IMR-90 (cell line): ENCODE data around the gene TNS1. TPM values are rescaled to one million over a fixed set of nuclear protein-coding genes. Genes with fewer than 3 reads are reported as not detected.

ENCODE experiments used
- ATAC-seq: fragments of 200-7000 bp; cut with Tn5 transposase; 2 replicates; pipeline ENCODE4 v1.9.1; 2020; ENCODE audit warnings: low read depth, mild to moderate bottlenecking, moderate library complexity
- BruUV-seq: library from RNA; stranded (reverse); fragments of 400-500 nt; replicated peaks from 2 replicates; lab custom pipeline; 2021; lab: Mats Ljungman, UMichigan
- CTCF ChIA-PET: fragments of 300-600 bp; formaldehyde crosslinking; extraction: SDS; loops from one replicate; lab custom pipeline; 2021; ENCODE audit warnings: antibody characterized with exemption; lab: Yijun Ruan, JAX
- POLR2A ChIA-PET: fragments of 300-600 bp; sonication (Branson Sonifier 250); formaldehyde crosslinking; loops from one replicate; lab custom pipeline; 2022; ENCODE audit warnings: antibody characterized with exemption; ENCODE audit not compliant: unreplicated experiment; lab: Charles Lee
- DNase-seq: peaks from one replicate; pipeline ENCODE4 v3.0.0; 2013
- H2AFZ ChIP-seq: replicated peaks from 2 replicates; pipeline ENCODE3; 2013; ENCODE audit warnings: low read length, mild to moderate bottlenecking; ENCODE audit not compliant: poor library complexity
- H2AK5ac ChIP-seq: 2 replicates; pipeline ENCODE4 v1.6.1; 2013; ENCODE audit warnings: low read depth, low read length, inconsistent platforms
- H2AK9ac ChIP-seq: replicated peaks from 2 replicates; pipeline ENCODE3; 2013; ENCODE audit warnings: mild to moderate bottlenecking, low read depth, low read length, moderate library complexity; ENCODE audit not compliant: poor library complexity
- H2BK120ac ChIP-seq: 2 replicates; pipeline ENCODE4 v1.6.1; 2013; ENCODE audit warnings: low read depth, low read length, inconsistent platforms
- H2BK15ac ChIP-seq: 3 replicates; pipeline ENCODE4 v1.6.1; 2013; ENCODE audit warnings: low read depth, low read length, inconsistent platforms
- H2BK20ac ChIP-seq: 2 replicates; pipeline ENCODE4 v1.6.1; 2013; ENCODE audit warnings: low read depth, mild to moderate bottlenecking, inconsistent platforms, low read length, moderate library complexity
- H2BK5ac ChIP-seq: 2 replicates; pipeline ENCODE4 v1.6.1; 2013; ENCODE audit warnings: mild to moderate bottlenecking, low read depth, low read length, inconsistent platforms; ENCODE audit not compliant: poor library complexity, severe bottlenecking
- H3K14ac ChIP-seq: replicated peaks from 2 replicates; pipeline ENCODE4 v1.6.1; 2013; ENCODE audit warnings: low read depth, low read length, inconsistent platforms
- H3K18ac ChIP-seq: 2 replicates; pipeline ENCODE4 v1.6.1; 2013; ENCODE audit warnings: low read depth, low read length, control low read depth
- H3K23ac ChIP-seq: 2 replicates; pipeline ENCODE4 v1.6.1; 2013; ENCODE audit warnings: low read depth, low read length, inconsistent platforms
- H3K27ac ChIP-seq: 2 replicates; pipeline ENCODE4 v1.5.1; 2013; ENCODE audit warnings: mild to moderate bottlenecking, control low read depth, low read length; ENCODE audit not compliant: insufficient read depth
- H3K27me3 ChIP-seq: 2 replicates; pipeline ENCODE4 v1.6.1; 2013; ENCODE audit warnings: low read length; ENCODE audit not compliant: control insufficient read depth, insufficient read depth
- H3K36me3 ChIP-seq: 2 replicates; pipeline ENCODE4 v1.6.1; 2013; ENCODE audit warnings: low read length, mixed read lengths; ENCODE audit not compliant: control insufficient read depth, insufficient read depth
- H3K4ac ChIP-seq: 2 replicates; pipeline ENCODE4 v1.6.1; 2013; ENCODE audit warnings: low read depth, low read length, inconsistent platforms
- H3K4me1 ChIP-seq: 2 replicates; pipeline ENCODE4 v1.6.1; 2013; ENCODE audit warnings: low read length, mixed read lengths; ENCODE audit not compliant: control insufficient read depth, insufficient read depth
- H3K4me2 ChIP-seq: 2 replicates; pipeline ENCODE4 v1.6.1; 2013; ENCODE audit warnings: low read depth, mild to moderate bottlenecking, control low read depth, low read length, moderate library complexity
- H3K4me3 ChIP-seq: 2 replicates; pipeline ENCODE4 v1.5.1; 2013; ENCODE audit warnings: low read depth, mild to moderate bottlenecking, control low read depth, low read length, moderate library complexity; ENCODE audit not compliant: insufficient read depth
- H3K56ac ChIP-seq: 2 replicates; pipeline ENCODE4 v1.6.1; 2013; ENCODE audit warnings: low read length, inconsistent platforms; ENCODE audit not compliant: insufficient read depth; ENCODE audit errors: extremely low read depth
- H3K79me1 ChIP-seq, 2 experiments: 2 replicates each; pipeline ENCODE4 v1.6.1; 2013; ENCODE audit warnings: low read length in 2 of 2, inconsistent platforms in 1 of 2, low read depth in 1 of 2
- H3K9ac ChIP-seq: 2 replicates; pipeline ENCODE4 v1.6.1; 2013; ENCODE audit warnings: low read depth, low read length, control low read depth
- H3K9me1 ChIP-seq: 2 replicates; pipeline ENCODE4 v1.6.1; 2013; ENCODE audit warnings: low read length, inconsistent platforms; ENCODE audit not compliant: insufficient read depth
- H3K9me3 ChIP-seq: 2 replicates; pipeline ENCODE4 v1.6.1; 2013; ENCODE audit warnings: low read length; ENCODE audit not compliant: control insufficient read depth, insufficient read depth
- H4K20me1 ChIP-seq: 2 replicates; pipeline ENCODE4 v1.6.1; 2013; ENCODE audit warnings: low read length, inconsistent platforms; ENCODE audit not compliant: insufficient read depth
- H4K5ac ChIP-seq: 2 replicates; pipeline ENCODE4 v1.6.1; 2013; ENCODE audit warnings: mild to moderate bottlenecking, low read depth, low read length, control low read depth
- H4K8ac ChIP-seq, 2 experiments: 2 replicates each; pipeline ENCODE4 v1.6.1; 2013; ENCODE audit warnings: low read depth in 2 of 2, low read length in 2 of 2, control low read depth in 1 of 2, inconsistent platforms in 1 of 2
- H4K91ac ChIP-seq: 2 replicates; pipeline ENCODE4 v1.6.1; 2013; ENCODE audit warnings: low read depth, low read length, inconsistent platforms; ENCODE audit not compliant: insufficient read depth
- CEBPB ChIP-seq: IDR thresholded peaks from 2 replicates; pipeline ENCODE4 v1.6.1; 2012; ENCODE audit warnings: low read depth, low read length, improper control_type of control experiment
- CTCF ChIP-seq: conservative IDR thresholded peaks from 2 replicates; pipeline ENCODE4 v1.5.1; 2012; ENCODE audit warnings: mild to moderate bottlenecking, low read depth, low read length, improper control_type of control experiment
- FOS ChIP-seq: fragments of 150-350 bp; IDR thresholded peaks from 2 replicates; pipeline ENCODE4 v1.6.1; 2016; ENCODE audit warnings: low read depth, low read length
- MAZ ChIP-seq: IDR thresholded peaks from 2 replicates; pipeline ENCODE4 v1.6.1; 2012; ENCODE audit warnings: low read depth, mild to moderate bottlenecking, low read length, improper control_type of control experiment, moderate library complexity, borderline replicate concordance
- MXI1 ChIP-seq: IDR thresholded peaks from 2 replicates; pipeline ENCODE4 v1.6.1; 2012; ENCODE audit warnings: low read depth, mild to moderate bottlenecking, low read length, moderate library complexity, borderline replicate concordance
- NFE2L2 ChIP-seq: fragments of 150-350 bp; IDR thresholded peaks from 2 replicates; pipeline ENCODE4 v1.6.1; 2016; ENCODE audit warnings: low read depth, mild to moderate bottlenecking, low read length
- POLR2A ChIP-seq: IDR thresholded peaks from 2 replicates; pipeline ENCODE4 v1.6.1; 2012; ENCODE audit warnings: mild to moderate bottlenecking, low read depth, low read length
- RAD21 ChIP-seq: IDR thresholded peaks from 2 replicates; pipeline ENCODE4 v1.6.1; 2012; ENCODE audit warnings: low read length, improper control_type of control experiment
- RCOR1 ChIP-seq: IDR thresholded peaks from 2 replicates; pipeline ENCODE4 v1.6.1; 2012; ENCODE audit warnings: mild to moderate bottlenecking, low read length, improper control_type of control experiment; ENCODE audit not compliant: insufficient replicate concordance
- RFX5 ChIP-seq: IDR thresholded peaks from 2 replicates; pipeline ENCODE4 v1.8.0; 2012; ENCODE audit warnings: low read depth, mild to moderate bottlenecking, low read length, moderate library complexity
- SMC3 ChIP-seq: fragments of 150-350 bp; IDR thresholded peaks from 2 replicates; pipeline ENCODE4 v1.6.1; 2016; ENCODE audit warnings: low read depth, mild to moderate bottlenecking, antibody characterized with exemption, low read length, moderate library complexity
- USF2 ChIP-seq: fragments of 150-350 bp; IDR thresholded peaks from 2 replicates; pipeline ENCODE4 v1.6.1; 2017; ENCODE audit warnings: mild to moderate bottlenecking, antibody characterized with exemption, low read length, low read depth
- WGBS, 2 experiments: methylation state at CpG; one replicate each; pipeline versions ENCODE4 v1.1.5 to v1.1.7; 2013; ENCODE audit warnings: missing lambda C conversion rate in 2 of 2; ENCODE audit not compliant: insufficient read length in 1 of 2; ENCODE audit errors: extremely low coverage in 2 of 2; 5-methylcytosine and 5-hydroxymethylcytosine counted together
- dilution Hi-C: fragments of 300-500 bp; cut with HindIII; formaldehyde crosslinking; loops from one replicate; pipeline ENCODE4 v1.14.3; 2018; ENCODE audit warnings: low sequenced_read_pairs; ENCODE audit not compliant: unreplicated experiment
- in situ Hi-C: fragments of 300-500 bp; cut with MboI; formaldehyde crosslinking; loops from 3 replicates; pipeline ENCODE4 v1.14.3; 2019; ENCODE audit warnings: low sequenced_read_pairs, inconsistent platforms, mixed read lengths
- intact Hi-C: fragments of 100-400 bp; cut with micrococcal nuclease; formaldehyde crosslinking; loops from 2 replicates; pipeline ENCODE4 v1.10.0; 2022
- polyA plus RNA-seq, 3 experiments: library from polyadenylated mRNA; depleted of rRNA; stranded (reverse); fragments of >200 nt; gene quantifications; 2 replicates each; pipeline ENCODE4 v1.2.3, GENCODE V29; 2012; ENCODE audit warnings: low replicate concordance in 1 of 3
- total RNA-seq: library from RNA; depleted of rRNA; stranded (reverse); fragments of >200 nt; gene quantifications from 2 replicates; pipeline ENCODE4 v1.2.3, GENCODE V29; 2012

Gene TNS1
- total and polyA plus RNA-seq, 2 of the 4 experiments (the other 2 are of a cell fraction) = 41.1 to 45.2 TPM

GRCh38 chr2:217799563-217800432, 203.0 kb downstream of the TNS1 start:
- in situ Hi-C loops = loop anchor here (10.0 kb wide), 1 partner anchor 235 kb away; no protein-coding TSS in a partner anchor
- H4K5ac ChIP-seq = no peak overlapping the region
- no peak overlapping the region for H2BK120ac ChIP-seq
- H3K9ac ChIP-seq = no peak overlapping the region
- dilution Hi-C loops = no loop called here
- H3K4me2 ChIP-seq = no peak overlapping the region
- H3K27ac ChIP-seq = no peak overlapping the region
- H3K27me3 ChIP-seq = no peaks in the 10 kb centered on the region
- H2BK5ac ChIP-seq = no peak overlapping the region
- H2BK15ac ChIP-seq = no peak overlapping the region
- H3K23ac ChIP-seq = no peak overlapping the region
- H2BK20ac ChIP-seq = no peak overlapping the region
- BruUV-seq = no TSS peak
- peaks cover 41% of the 10 kb centered on the region for H3K36me3 ChIP-seq
- H3K56ac ChIP-seq = no peak overlapping the region
- POLR2A ChIA-PET = no interaction called here
- 0 out of 4 replicates have a peak, but pooled peaks cover 0 to 3% of the 10 kb centered on the region in 2 experiments for H3K79me1 ChIP-seq
- intact Hi-C loops = no loop called here
- H3K14ac ChIP-seq = no peak overlapping the region
- peaks cover 6% of the 10 kb centered on the region; the same call in 1 of the 2 replicates for H3K4me1 ChIP-seq
- CTCF ChIA-PET = interaction anchor here (1.1 kb wide), 1 partner anchor 14 kb away, joined by 3 read pairs; no protein-coding TSS in a partner anchor
- no peak for DNase-seq
- no peak overlapping the region for H3K18ac ChIP-seq
- no peaks in the 10 kb centered on the region for H3K9me3 ChIP-seq
- H3K4me3 ChIP-seq = no peak overlapping the region
- no peak overlapping the region for H2AK9ac ChIP-seq
- no peak for ATAC-seq
- peaks cover 15% of the 10 kb centered on the region for H3K9me1 ChIP-seq
- no peak overlapping the region for H3K4ac ChIP-seq
- WGBS, 2 experiments = 87% methylated on average over 3 of the region's 15 CpGs; no CpG with 5 or more reads in 1 of the 2 experiments
- TF ChIP-seq MAZ = no peak
- no peak for TF ChIP-seq CEBPB
- TF ChIP-seq POLR2A = no peak
- TF ChIP-seq NFE2L2 = no peak
- TF ChIP-seq CTCF = no peak
- TF ChIP-seq RAD21 = no peak
- TF ChIP-seq RCOR1 = no peak
- TF ChIP-seq MXI1 = no peak
- no peak for TF ChIP-seq SMC3
- TF ChIP-seq RFX5 = no peak
- TF ChIP-seq USF2 = no peak
- TF ChIP-seq FOS = no peak
- H2AK5ac ChIP-seq = no peak overlapping the region
- H4K91ac ChIP-seq = no peak overlapping the region
- H4K8ac ChIP-seq = no peak overlapping the region
- no peak overlapping the region for H2AFZ ChIP-seq
- H4K20me1 ChIP-seq = peaks cover 11% of the 10 kb centered on the region
